A549 treated with CORT108297 at 1 μM for 4 hours (cell line): ENCODE measurements around the gene QSOX1. TPM values are rescaled to one million over a fixed set of nuclear protein-coding genes. Genes with fewer than 3 reads are reported as not detected.

Experiments used
- total RNA-seq: library from RNA; stranded (reverse); fragments of 200-300 nt; extraction: Qiagen RNA extraction; gene quantifications from 5 replicates; pipeline ENCODE4 v1.2.3, GENCODE V29; 2022

QSOX1 gene, protein sequence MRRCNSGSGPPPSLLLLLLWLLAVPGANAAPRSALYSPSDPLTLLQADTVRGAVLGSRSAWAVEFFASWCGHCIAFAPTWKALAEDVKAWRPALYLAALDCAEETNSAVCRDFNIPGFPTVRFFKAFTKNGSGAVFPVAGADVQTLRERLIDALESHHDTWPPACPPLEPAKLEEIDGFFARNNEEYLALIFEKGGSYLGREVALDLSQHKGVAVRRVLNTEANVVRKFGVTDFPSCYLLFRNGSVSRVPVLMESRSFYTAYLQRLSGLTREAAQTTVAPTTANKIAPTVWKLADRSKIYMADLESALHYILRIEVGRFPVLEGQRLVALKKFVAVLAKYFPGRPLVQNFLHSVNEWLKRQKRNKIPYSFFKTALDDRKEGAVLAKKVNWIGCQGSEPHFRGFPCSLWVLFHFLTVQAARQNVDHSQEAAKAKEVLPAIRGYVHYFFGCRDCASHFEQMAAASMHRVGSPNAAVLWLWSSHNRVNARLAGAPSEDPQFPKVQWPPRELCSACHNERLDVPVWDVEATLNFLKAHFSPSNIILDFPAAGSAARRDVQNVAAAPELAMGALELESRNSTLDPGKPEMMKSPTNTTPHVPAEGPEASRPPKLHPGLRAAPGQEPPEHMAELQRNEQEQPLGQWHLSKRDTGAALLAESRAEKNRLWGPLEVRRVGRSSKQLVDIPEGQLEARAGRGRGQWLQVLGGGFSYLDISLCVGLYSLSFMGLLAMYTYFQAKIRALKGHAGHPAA
- total RNA-seq: 59.4 to 88.6 TPM (median 84.6 TPM) in 5 replicates

DNA sequence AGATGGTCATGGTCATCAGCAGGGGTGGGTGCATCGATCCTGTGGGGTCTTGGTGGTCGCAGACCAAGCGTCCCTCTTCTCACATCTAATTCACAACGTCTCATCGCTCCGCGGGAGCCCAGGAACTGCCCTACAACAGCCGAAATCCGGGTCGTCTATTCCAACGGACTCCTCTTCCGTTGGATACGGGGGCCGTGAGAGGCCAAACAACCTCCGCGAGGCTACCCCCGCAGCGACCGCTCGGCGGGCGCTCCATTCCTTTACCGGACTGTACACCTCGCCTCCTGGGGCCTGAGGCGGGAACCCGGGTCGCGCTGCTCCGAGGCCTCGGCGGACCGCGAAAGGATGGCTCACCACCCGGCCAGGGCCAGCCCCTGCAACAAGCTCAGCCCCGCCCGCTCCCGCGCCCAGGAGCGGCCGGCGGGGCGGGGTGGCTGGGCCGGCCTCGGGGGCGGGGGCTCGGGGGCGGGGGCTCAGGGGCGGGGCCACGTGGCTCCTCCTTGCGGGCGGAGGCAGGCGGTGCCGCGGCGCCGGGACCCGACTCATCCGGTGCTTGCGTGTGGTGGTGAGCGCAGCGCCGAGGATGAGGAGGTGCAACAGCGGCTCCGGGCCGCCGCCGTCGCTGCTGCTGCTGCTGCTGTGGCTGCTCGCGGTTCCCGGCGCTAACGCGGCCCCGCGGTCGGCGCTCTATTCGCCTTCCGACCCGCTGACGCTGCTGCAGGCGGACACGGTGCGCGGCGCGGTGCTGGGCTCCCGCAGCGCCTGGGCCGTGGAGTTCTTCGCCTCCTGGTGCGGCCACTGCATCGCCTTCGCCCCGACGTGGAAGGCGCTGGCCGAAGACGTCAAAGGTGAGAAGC is at the start of gene QSOX1:
Gene QSOX1 (plus strand): TSS at position 545 of the 857 bp plus-strand sequence. CDS start 39 bp downstream, at position 584.

DNA sequence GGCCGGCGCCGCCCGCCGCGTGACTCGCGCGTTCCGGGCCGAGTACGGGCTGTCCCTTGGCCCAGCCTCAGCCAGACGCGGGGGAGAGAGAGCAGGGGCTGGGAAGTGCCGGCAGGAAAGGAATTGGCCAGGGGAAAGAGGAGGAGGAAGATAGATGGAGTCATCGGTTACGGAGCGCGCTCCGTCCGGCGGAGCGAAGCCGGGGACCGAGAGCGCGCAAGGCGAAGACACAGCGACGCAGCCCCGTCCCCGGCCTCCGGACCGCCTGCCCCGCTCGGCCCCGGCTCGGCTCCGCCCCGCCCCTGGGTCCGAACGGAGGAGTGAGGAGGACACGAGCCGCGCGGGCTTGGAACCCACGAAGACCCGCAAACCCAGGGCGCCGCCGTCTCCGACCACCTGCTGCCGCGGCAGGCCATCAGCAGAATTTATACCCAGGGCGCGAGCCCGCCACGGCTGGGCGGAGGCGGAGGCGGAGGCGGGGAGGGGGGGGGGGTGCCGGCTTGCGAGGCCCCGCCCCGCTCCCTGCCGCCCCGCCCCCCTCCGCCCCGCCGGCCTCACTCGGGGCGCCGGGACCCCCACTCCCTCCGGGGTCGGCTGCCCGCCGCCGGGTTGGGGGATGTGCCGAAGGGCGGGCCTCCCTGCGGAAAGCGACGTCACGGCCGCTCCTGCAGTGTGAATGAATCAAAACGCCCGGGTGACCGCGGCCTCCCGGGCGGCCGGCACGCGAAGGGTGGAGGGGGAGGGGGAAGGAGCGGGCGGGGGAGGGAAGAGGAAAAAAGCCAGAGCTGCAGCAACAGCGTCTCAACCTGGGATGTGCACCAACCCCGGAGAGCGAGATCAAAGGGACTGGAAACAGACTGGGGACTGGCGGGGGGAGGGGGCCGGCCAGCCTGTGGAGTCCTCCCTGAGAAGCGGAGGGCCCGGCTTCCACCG is 75.1 kb downstream of the QSOX1 start, which contains the start of gene LHX4:
Gene LHX4 (plus strand): TSS at position 782 of the 933 bp plus-strand sequence. CDS start 266 bp downstream, outside the sequence.

Other genes starting within 250 kb of the QSOX1 start
- gene CEP350, start 200.1 kb upstream of the QSOX1 start, total RNA-seq: 10.0 to 12.4 TPM (median 11.3 TPM) in 5 replicates
- gene LHX4, start 75.4 kb downstream of the QSOX1 start, total RNA-seq: 0.36 to 0.62 TPM (median 0.46 TPM) in 5 replicates